Endodermal cell (in vitro differentiated cells): ENCODE measurements around the gene ACE. TPM values are rescaled to one million over a fixed set of nuclear protein-coding genes. Genes with fewer than 3 reads are reported as not detected.

Experiments
- DNase-seq: peaks from one replicate; pipeline ENCODE4 v3.0.0-alpha.2; 2017
- H3K27ac ChIP-seq: 2 replicates; pipeline ENCODE4 v1.5.1; 2013; ENCODE audit warnings: mild to moderate bottlenecking, low read depth, low read length, moderate library complexity
- H3K27me3 ChIP-seq: 2 replicates; pipeline ENCODE4 v1.6.1; 2013; ENCODE audit warnings: mild to moderate bottlenecking, low read length, moderate library complexity; ENCODE audit not compliant: insufficient read depth, control insufficient read depth, poor library complexity, severe bottlenecking
- H3K36me3 ChIP-seq: 2 replicates; pipeline ENCODE4 v1.7.0; 2013; ENCODE audit warnings: mild to moderate bottlenecking, low read length, moderate library complexity; ENCODE audit not compliant: control insufficient read depth, insufficient read depth
- H3K4me1 ChIP-seq: one replicate; pipeline ENCODE4 v1.7.0; 2013; ENCODE audit warnings: low read length; ENCODE audit not compliant: control insufficient read depth, insufficient read depth
- H3K4me3 ChIP-seq: 2 replicates; pipeline ENCODE4 v1.5.1; 2013; ENCODE audit warnings: mild to moderate bottlenecking, low read length, moderate library complexity
- H3K9ac ChIP-seq: 2 replicates; pipeline ENCODE4 v1.6.1; 2013; ENCODE audit warnings: mild to moderate bottlenecking, low read length, moderate library complexity; ENCODE audit not compliant: poor library complexity, severe bottlenecking; ENCODE audit errors: extremely low read depth
- H3K9me3 ChIP-seq: 2 replicates; pipeline ENCODE4 v1.6.1; 2013; ENCODE audit warnings: mild to moderate bottlenecking, low read length, moderate library complexity; ENCODE audit not compliant: control insufficient read depth
- H3K27ac Mint-ChIP-seq: 2 replicates; pipeline ENCODE4 v1.8.0; 2020; ENCODE audit warnings: mixed read lengths
- H3K27me3 Mint-ChIP-seq: 2 replicates; pipeline ENCODE4 v1.8.0; 2021; ENCODE audit warnings: mild to moderate bottlenecking, mixed read lengths; ENCODE audit not compliant: insufficient read depth
- H3K36me3 Mint-ChIP-seq: 2 replicates; pipeline ENCODE4 v1.8.0; 2020; ENCODE audit warnings: low read depth, mixed read lengths
- H3K4me1 Mint-ChIP-seq: 2 replicates; pipeline ENCODE4 v1.8.0; 2020; ENCODE audit warnings: mixed read lengths
- H3K4me3 Mint-ChIP-seq: 2 replicates; pipeline ENCODE4 v1.8.0; 2020; ENCODE audit warnings: mild to moderate bottlenecking, moderate library complexity, mixed read lengths
- H3K9me3 Mint-ChIP-seq: 2 replicates; pipeline ENCODE4 v1.8.0; 2020; ENCODE audit warnings: mild to moderate bottlenecking, mixed read lengths
- WGBS, 2 experiments: methylation state at CpG; one replicate each; pipeline versions ENCODE4 v1.1.5 to v1.1.7; 2013; ENCODE audit warnings: missing lambda C conversion rate in 2 of 2, mixed read lengths in 1 of 2; ENCODE audit not compliant: insufficient coverage in 1 of 2, insufficient read length in 1 of 2; 5-methylcytosine and 5-hydroxymethylcytosine counted together
- total RNA-seq, 2 donors: library from RNA; stranded (reverse); fragmentation: NEBNext Ultra II Directional in 1 of 2; extraction: Animal tissue kit (Norgen Biotek cat#: 25700) in 1 of 2; gene quantifications; 2 replicates in 1 of 2; 3 replicates in 1 of 2; pipeline ENCODE4 v1.2.1, GENCODE V29; 2021
- TF ChIP-seq, protein P1 (sequence below): fragments of 200-600 bp; sonication (generic); conservative IDR thresholded peaks from 2 replicates; pipeline ENCODE4 v1.5.0; 2021; ENCODE audit warnings: antibody characterized with exemption, mild to moderate bottlenecking

ACE gene
- total RNA-seq, 2 donors from 2014 or later = 4.6 to 12.5 TPM

DNA sequence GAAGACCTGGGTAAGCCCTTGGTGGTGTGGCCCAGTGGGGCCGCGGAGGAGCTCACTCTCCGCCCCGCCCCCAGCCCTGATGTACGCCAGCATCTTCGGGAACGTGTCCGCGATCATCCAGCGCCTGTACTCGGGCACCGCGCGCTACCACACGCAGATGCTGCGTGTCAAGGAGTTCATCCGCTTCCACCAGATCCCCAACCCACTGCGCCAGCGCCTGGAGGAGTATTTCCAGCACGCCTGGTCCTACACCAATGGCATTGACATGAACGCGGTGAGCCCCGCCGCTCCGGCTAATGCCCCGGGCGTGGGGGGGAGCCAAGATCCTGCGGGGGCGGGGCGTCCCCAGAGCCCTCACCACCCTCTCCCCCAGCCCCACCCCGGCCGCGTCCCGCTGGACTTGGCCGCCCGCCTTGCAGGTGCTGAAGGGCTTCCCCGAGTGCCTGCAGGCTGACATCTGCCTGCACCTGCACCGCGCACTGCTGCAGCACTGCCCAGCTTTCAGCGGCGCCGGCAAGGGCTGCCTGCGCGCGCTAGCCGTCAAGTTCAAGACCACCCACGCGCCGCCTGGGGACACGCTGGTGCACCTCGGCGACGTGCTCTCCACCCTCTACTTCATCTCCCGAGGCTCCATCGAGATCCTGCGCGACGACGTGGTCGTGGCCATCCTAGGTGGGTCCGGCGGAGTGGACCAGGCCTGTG, 61.3 kb downstream of the ACE start:
- Histone ChIP-seq H3K4me1 (no peaks in the 10 kb centered on the region), H3K4me3 (no peak overlapping the region), H3K9me3 (no peaks in the 10 kb centered on the region), H3K27ac (no peak overlapping the region), H3K27me3 (peaks cover 31% of the 10 kb centered on the region), H3K36me3 (no peaks in the 10 kb centered on the region), H3K9ac (no peak overlapping the region)
- Mint-ChIP-seq H3K4me3 (peak overlapping the region; percentile 32), H3K27ac (no peak overlapping the region), H3K4me1 (peaks cover 3% of the 10 kb centered on the region), H3K36me3 (no peaks in the 10 kb centered on the region), H3K9me3 (no peaks in the 10 kb centered on the region), H3K27me3 (peaks cover 31% of the 10 kb centered on the region)
- DNase-seq = peak; percentile 75
- TF ChIP-seq, protein P1, sequence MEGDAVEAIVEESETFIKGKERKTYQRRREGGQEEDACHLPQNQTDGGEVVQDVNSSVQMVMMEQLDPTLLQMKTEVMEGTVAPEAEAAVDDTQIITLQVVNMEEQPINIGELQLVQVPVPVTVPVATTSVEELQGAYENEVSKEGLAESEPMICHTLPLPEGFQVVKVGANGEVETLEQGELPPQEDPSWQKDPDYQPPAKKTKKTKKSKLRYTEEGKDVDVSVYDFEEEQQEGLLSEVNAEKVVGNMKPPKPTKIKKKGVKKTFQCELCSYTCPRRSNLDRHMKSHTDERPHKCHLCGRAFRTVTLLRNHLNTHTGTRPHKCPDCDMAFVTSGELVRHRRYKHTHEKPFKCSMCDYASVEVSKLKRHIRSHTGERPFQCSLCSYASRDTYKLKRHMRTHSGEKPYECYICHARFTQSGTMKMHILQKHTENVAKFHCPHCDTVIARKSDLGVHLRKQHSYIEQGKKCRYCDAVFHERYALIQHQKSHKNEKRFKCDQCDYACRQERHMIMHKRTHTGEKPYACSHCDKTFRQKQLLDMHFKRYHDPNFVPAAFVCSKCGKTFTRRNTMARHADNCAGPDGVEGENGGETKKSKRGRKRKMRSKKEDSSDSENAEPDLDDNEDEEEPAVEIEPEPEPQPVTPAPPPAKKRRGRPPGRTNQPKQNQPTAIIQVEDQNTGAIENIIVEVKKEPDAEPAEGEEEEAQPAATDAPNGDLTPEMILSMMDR = no peak
- WGBS, 2 experiments = 41 to 53% methylated on average over 42 to 62 of the region's 62 CpGs

DNA sequence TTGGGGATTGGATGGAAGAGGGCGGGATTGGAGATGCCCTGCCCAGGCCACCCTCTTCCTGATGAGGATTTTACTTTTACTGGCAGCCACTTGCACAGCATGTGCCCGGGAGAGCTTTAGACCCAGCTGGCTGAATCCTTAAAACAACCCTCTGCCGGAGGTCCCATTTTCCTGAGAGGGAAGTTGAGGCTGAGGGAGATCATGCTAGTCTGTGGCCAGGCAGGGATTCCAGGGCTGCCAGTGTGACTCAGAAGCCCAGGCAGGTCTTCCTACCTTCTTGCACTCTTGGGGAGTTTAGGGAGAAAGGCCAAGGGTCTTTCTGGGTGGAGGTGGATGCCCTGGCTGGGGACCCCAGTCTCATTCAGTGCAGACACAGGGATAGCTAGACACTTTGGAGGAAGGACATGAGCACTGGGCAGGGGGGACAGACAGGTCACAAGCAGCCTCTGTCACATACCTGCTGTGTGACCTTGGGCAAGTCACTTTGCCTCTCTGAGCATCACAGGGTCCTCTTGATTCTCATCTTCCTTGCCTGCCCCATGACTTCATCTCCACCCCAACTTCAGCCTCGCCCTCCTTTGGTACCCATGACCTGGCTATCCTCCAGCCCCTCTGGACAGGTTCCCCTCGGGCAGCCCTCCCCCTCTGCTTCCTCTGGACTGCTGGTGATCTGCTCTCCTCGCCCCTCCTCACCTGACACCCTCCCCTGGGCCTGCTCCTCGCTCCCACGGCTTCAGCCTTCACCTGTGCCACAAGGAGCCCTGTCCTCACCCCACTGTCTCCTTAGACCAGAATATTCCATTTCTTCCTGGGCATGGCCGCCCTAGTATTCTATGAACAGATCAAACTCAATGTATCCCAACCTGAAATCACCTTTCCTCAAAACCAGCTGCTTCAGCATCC, 62.1 kb downstream of the ACE start:
- TF ChIP-seq, protein P1 = no peak
- H3K4me3 Mint-ChIP-seq = peak overlapping the region; percentile 32
- H3K27ac Mint-ChIP-seq = no peak overlapping the region
- H3K36me3 Mint-ChIP-seq = no peaks in the 10 kb centered on the region
- Histone ChIP-seq H3K4me1 (no peaks in the 10 kb centered on the region), H3K4me3 (no peak overlapping the region), H3K27me3 (peaks cover 31% of the 10 kb centered on the region), H3K36me3 (no peaks in the 10 kb centered on the region), H3K27ac (no peak overlapping the region), H3K9me3 (no peaks in the 10 kb centered on the region), H3K9ac (no peak overlapping the region)
- no peaks in the 10 kb centered on the region for H3K9me3 Mint-ChIP-seq
- H3K27me3 Mint-ChIP-seq = peaks cover 31% of the 10 kb centered on the region
- WGBS, 2 experiments = 83 to 94% methylated on average over 6 to 9 of the region's 9 CpGs
- peaks cover 3% of the 10 kb centered on the region for H3K4me1 Mint-ChIP-seq
- peak; percentile 34 for DNase-seq

DNA sequence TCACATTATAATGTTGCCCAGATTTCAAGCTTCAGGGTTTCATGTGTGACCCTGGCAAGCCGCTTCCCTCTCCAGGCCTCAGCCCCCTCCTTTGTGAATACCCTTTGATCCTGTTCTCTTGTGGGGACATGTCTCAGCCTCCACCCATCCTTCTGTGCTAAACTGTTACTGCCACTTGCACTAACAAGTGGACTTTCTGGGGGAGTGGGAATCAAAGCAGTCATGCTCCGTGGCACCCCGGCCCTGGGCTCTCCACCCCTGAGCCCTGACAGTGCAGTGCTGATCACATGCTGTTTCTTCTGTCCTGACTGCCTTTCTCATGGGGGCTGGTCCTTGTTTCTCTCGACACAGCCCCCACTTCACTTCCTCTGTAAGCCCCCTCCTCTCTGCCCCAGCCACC, 63.7 kb downstream of the ACE start:
- WGBS, 2 experiments = 76% methylated on average over 4 of the region's 4 CpGs
- peak; percentile 42 for DNase-seq
- no peak overlapping the region for H3K27ac ChIP-seq
- no peaks in the 10 kb centered on the region for H3K4me1 ChIP-seq
- Mint-ChIP-seq H3K9me3 (no peaks in the 10 kb centered on the region), H3K4me3 (no peak overlapping the region), H3K27ac (no peak overlapping the region), H3K27me3 (peaks cover 31% of the 10 kb centered on the region), H3K4me1 (peaks cover 3% of the 10 kb centered on the region), H3K36me3 (no peaks in the 10 kb centered on the region)
- no peaks in the 10 kb centered on the region for H3K36me3 ChIP-seq
- H3K27me3 ChIP-seq = peaks cover 31% of the 10 kb centered on the region
- H3K9ac ChIP-seq = no peak overlapping the region
- no peaks in the 10 kb centered on the region for H3K9me3 ChIP-seq
- TF ChIP-seq, protein P1 = no peak
- H3K4me3 ChIP-seq = no peak overlapping the region
